Measurements from ENCODE around the gene CCDC195.
"Not testable (repeated sequence)": the region's sequence is repeated elsewhere in the genome, so short reads cannot be mapped to it uniquely, and the experiment has no call there.

Gene CCDC195

DNA sequence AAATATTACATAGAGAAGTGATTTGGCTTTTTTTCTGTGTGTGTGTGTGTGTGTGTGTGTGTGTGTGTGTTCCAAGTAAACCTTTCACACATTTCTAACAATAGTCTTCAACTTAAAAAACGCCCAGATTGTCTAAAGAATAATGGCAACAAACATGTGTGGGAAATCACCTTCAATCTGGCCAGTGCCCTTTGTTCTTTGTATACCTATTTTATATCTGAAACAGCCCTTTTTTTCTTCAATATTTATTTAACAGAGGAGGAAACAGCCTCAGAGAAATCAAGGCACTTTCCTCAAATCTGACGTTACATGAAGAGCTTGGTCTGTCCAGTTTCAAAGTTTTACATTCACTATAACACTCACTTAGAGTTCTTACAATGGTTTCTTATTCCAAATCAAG lies 25.3 kb downstream of the CCDC195 start:
- DNase-seq (ENCODE audit: low spot score): no peak

DNA sequence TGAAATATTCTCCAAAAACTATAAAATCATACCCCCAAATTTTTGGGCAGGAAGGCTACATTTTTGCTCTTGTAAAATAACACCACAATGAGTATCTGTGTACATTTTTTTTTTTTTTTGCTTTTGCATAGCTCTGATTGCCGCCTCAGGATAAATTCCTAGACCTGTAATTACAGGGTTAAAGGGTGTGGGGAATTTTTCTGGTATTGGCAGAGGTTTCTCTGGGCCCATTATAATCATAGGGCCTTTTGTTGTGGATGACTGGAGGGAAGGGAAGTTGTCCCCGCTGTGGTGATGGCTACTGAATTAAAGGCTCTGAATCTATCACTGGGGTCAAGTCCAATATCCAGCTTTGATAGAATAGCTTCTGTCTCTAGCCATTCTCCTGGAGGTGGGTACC lies 26.6 kb downstream of the CCDC195 start:
- no peak for DNase-seq (ENCODE audit: low spot score)

DNA sequence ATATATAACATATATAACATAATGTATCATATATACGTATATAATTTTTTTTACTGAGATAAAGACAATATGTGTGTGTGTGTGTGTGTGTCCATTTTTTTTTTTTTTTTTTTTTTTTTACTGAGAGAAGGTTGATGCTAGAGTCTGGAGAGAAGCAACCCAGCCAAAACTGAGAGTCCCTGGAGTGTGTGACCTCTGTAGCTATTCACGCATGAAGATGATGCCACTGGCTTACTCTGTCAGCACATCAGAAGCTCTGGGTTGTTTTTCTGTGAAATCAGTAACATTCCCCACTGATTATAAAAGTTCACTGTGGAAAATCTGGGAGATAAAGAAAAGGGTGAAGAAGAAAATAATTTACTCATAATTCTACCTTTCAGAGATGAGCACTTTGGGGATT lies 27.2 kb downstream of the CCDC195 start:
- no peak for DNase-seq (ENCODE audit: low spot score)

DNA sequence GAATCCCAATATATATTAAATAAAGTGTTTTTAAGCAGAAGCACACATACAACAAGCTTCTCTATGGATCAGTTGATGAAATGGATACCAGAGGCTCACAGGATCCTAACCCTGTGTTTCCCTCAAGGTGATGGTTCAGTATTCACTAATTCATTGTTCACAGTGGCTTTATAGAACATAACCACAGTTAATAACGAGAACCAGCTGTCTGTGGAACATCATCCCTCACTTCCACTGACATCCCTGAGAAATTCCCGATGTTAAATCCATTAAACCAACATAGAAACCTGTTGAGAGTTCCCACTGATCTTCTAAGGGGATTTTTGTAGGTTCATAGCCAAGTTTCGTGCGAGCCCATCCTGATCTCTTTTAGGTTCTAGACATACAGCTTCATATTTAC lies 29.0 kb downstream of the CCDC195 start:
- no peak for DNase-seq (ENCODE audit: low spot score)

DNA sequence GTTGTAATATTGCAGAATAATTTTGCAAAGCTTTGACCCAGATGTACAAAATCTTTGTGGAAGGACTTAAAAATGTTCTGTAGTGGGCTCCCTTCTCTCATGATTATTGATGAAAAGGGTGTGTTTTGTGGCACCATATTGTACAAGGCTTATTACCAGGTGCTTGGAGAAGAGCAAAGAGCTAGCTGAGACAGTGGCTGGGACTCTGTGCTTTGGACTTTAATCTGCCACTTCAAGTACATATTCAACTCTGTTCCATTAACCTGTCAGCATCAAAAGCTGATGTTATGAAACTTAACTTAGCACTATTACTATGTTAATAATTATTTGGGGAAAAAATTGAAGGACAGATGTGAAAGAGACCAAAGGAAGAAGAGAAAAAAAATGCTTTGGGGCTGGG lies 31.0 kb downstream of the CCDC195 start:
- no peak for DNase-seq (ENCODE audit: low spot score)

DNA sequence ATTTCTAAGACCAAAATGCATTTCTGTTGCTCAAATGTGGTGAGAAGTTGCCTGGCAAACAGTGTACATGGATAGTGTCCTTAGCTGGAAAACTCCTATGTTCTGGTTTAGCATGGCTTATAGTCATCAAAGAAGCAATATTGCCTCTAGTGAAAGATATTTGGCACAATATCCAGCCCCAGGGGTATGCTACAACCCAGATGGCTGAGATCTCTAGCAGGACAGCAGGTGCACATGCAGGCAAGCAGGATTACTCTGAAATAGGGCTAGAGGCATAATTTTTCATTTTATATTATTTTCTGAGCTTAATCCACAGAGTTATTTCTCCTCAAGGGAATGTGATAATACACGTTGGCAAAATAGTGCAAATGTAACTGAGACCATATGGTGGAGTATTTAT lies 34.0 kb downstream of the CCDC195 start:
- no peak for DNase-seq (ENCODE audit: low spot score)

DNA sequence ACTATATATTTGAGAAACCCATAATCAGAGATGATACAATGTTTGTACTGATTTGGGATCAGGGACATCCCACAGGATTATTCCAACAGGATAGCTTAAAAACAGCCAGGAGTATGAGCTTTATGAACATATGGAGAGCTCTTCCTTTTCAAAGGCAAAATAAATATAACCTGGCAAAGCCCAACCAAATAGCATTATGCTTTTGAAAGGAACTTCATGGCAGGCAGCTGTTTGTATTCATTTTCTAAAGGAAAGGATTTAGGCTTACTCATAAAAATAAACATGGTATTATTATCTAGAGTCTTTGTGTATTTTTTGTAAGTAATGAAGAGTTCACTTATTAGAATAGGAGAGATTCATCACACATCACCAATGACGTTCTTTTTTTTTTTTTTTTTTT lies 44.4 kb downstream of the CCDC195 start:
- DNase-seq (ENCODE audit: low spot score): no peak

DNA sequence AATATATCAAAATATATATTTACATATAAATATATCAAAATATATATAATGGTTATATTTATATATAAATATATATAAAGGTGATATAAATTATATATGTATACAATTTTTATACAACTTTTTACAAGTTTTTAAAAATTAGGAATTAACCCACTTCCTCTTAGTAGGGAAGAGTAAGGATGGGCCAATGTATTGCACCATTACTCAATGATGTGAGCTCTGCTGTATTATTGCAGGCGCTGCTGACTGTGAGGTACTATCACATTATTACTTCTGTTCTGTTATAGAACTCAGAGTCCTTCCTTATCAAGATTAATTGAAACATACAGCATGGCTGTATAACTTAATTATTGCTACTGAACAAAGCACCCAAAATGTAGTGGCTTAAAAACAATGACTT lies 46.0 kb downstream of the CCDC195 start:
- DNase-seq (ENCODE audit: low spot score): no peak

DNA sequence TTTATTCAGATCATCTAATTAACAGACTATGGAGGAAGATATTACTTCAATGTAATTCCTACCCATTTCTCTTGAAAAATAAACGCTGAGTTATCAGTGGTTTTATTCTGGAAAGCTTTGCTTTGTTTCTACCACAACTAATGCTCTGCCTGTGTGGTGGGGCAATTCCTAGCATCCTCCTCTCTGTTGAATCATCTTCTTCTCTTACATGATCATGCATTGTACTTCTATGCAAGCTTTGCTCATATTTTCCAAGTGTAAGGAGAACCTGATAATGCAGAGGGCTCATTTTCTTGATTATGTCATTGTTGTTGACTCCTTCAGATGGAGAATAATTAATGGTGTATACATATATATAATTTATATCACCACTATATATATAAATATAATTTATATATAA lies 46.7 kb downstream of the CCDC195 start:
- DNase-seq (ENCODE audit: low spot score): no peak

DNA sequence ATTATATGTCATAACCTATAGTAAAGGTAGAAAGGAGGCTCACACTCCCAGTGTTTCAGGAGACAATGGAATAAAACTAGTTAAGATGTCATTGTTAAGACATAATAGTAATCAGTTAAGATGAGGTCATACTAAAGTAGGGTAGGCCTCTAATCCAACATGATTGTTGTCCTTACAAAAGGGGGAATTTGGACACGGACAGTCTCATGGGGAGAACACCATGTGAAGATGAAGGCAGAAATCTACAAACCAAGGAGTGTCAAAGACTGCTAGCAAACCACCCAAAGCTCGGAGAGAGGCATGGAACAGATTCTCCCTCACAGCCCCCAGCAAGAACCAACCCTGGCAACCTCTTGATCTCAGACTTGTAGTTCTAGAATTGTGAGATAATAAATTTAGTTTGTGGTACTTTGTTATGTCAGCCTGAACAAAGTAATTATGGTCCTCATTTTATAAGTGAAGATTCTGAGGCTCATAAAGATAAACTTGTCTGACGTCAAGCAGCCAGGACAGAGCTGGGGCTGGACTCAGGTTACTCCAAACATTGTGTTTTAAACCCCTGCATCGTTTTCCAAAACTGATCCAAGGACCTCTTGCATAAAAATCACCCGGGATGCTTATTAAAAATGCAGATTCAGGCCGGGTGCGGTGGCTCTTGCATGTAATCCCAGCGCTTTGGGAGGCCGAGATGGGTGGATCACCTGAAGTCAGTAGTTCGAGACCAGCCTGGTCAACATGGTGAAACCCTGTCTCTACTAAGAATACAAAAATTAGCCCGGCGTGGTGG lies 47.8 kb downstream of the CCDC195 start:
- DNase-seq (ENCODE audit: low spot score): no peak

DNA sequence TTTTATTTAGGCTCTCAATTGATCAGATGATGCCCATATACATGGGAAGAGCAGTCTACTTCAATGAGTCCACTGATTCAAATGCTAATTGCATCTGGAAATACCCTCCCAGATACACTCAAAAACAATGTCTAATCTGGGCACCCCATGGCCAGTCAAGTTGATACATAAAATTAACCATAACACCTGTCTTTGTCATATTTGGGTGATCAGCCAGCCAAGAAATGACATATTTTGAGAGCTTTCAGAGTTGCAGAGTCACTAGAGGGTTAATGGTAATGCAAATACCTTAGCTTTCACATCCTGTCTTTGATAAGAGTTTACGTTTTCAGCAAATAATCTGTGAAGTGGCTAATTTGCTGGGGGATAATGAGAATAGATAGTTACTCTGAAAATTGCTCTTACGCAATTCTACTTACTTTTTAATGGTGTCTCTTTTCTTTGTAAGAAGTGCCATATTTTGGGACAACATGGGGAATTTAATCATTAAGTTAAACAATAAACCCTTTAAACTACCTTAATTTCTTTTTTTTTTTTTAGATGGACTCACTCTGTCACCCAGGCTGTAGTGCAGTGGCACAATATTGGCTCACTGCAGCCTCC lies 49.1 kb downstream of the CCDC195 start:
- DNase-seq (ENCODE audit: low spot score): no peak

DNA sequence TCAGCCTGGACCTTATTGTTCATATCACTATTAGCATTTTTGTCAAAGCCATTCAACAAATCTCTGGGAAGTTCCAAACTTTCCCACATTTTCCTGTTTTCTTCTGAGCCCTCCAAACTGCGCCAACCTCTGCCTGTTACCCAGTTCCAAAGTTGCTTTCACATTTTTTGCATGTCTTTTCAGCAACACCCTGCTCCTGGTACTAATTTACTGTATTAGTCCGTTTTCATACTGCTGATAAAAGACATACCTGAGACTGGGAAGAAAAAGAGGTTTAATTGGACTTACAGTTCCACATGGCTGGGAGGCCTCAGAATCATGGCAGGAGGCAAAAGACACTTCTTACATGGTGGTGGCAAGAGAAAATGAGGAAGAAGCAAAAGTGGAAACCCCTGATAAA lies 52.8 kb downstream of the CCDC195 start:
- DNase-seq (ENCODE audit: low spot score): not testable (repeated sequence)

DNA sequence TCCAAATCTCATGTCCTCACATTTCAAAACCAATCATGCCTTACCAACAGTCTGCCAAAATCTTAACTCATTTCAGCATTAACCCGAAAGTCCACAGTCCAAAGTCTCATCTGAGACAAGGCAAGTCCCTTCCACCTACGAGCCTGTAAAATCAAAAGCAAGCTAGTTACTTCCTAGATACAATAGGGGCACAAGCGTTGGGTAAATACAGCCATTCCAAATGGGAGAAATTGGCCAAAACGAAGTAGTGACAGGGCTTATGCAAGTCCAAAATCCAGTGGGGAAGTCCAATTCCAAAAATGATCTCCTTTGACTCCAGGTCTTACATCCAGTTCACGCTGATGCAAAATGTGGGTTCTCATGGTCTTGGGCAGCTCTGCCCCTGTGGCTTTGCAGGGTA lies 54.5 kb downstream of the CCDC195 start:
- not testable (repeated sequence) for DNase-seq (ENCODE audit: low spot score)

DNA sequence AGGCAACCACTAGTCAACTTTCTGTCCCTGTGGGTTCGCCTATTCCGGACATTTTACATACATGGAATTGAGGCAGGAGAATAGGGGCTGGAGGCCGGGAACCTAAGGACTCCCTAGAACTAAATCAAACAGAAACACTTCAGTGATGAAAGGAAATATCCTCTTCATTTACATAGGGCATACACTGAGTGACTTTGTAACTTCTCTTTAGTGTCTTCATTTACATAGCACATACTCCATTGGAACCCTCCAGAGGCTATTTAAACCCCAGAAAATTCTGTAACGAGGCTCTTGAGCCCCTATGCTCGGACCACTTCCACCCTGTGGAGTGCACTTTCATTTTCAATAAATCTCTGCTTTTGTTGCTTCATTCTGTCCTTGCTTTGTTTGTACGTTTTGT lies 56.5 kb downstream of the CCDC195 start:
- DNase-seq (ENCODE audit: low spot score): no peak

DNA sequence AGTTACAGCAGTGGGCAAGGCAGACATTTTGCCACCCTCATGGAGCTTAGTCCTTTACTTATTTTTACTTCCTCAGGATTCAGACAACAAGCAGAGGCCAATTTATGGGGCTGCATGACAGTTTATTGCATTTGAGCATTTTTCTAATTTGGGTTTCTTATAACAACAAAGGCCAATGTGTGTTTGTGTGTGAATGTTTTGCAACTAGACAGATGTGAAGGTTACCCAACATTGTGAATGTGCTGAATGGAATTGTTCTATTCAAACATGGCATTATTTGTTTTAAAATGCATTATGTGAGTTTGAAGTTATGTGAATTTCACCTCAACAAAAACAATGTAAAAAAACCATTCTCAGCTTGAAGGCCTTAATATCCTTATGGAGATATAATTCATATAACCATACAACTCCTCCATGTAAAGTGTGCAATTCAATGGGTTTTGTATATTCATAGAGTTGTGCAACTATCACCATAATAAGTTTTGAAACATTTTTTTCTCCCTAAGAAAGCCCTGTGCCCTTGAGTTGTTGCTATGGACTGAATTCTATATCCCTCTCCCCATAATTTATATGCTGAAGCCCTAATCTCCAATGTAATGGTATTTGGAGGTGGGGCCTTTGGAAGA lies 57.3 kb downstream of the CCDC195 start:
- no peak for DNase-seq (ENCODE audit: low spot score)

DNA sequence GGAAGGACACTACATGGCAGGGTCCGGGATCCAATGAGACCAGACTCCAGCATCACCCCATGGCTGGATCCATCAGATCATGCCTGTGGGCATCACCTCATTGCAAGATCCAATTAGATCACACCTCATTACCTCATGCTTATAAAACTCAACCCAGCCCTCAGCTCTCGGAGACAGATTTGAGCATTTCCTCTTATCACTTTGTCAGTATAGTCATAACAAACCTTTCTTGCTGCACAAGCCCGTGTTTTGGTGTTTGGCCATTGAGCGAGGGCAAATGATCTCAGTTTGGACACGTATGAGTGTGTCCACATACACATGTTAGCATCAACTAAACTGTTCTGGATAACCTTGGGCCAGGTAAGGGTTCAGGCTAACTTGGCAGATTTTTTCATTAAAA lies 58.8 kb downstream of the CCDC195 start:
- no peak for DNase-seq (ENCODE audit: low spot score)

DNA sequence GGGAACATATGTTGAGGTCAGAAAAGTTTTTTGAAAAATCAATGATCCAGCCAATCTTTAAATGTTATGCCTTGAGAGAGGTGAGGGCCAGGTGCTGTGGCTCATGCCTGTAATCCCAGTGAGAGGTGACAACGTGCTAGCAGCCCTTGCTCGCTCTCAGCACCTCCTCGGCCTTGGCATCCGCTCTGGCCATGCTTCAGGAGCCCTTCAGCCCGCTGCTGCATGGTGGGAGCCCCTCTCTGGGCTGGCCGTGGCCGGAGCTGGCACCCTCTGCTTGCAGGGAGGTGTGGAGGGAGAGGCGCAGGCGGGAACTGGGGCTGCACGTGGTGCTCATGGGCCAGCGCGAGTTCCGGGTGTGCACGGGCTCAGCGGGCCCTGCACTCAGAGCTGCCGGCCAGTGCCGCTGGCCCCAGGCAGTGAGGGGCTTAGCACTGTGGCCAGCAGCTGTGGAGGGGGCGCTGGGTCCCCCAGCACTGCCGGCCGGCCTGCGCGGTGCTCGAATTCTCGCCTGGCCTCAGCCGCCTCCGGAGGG lies 61.1 kb downstream of the CCDC195 start:
- no peak for DNase-seq (ENCODE audit: low spot score)
